Naive thymus-derived CD4-positive, alpha-beta T cell (primary cell): Measurements from ENCODE around the gene OR2G6. TPM values are rescaled to one million over a fixed set of nuclear protein-coding genes. Genes with fewer than 3 reads are reported as not detected.
"Not testable (repeated sequence)": the region's sequence is repeated elsewhere in the genome, so short reads cannot be mapped to it uniquely, and the experiment has no call there.

Source experiments
- ATAC-seq: fragments of 150-1000 bp; cut with Tn5 transposase; 2 replicates; pipeline ENCODE4 v1.10.0; 2021; ENCODE audit warnings: mild to moderate bottlenecking, moderate library complexity
- CTCF ChIA-PET: fragments of 350-600 bp; sonication (Branson Sonifier 250); formaldehyde crosslinking; loops from one replicate; lab custom pipeline; 2021; ENCODE audit warnings: antibody characterized with exemption; lab: Charles Lee
- POLR2A ChIA-PET: fragments of 350-600 bp; sonication (Branson Sonifier 250); formaldehyde crosslinking; loops from one replicate; lab custom pipeline; 2021; ENCODE audit warnings: antibody characterized with exemption, inconsistent platforms; lab: Charles Lee
- DNase-seq, 9 donors: peaks; one replicate each; pipeline versions ENCODE4 v3.0.0 to v3.0.0-alpha.2; 2020 to 2022; ENCODE audit warnings: mixed read lengths in 1 of 9
- H3K27ac ChIP-seq: one replicate; pipeline ENCODE4 v1.7.0; 2013; ENCODE audit warnings: mild to moderate bottlenecking, low read depth, low read length, moderate library complexity
- H3K27me3 ChIP-seq, 2 donors: one replicate each; pipeline ENCODE4 v1.7.0; 2013; ENCODE audit warnings: low read length in 2 of 2, mild to moderate bottlenecking in 2 of 2, moderate library complexity in 2 of 2; ENCODE audit not compliant: control insufficient read depth in 2 of 2, insufficient read depth in 2 of 2
- H3K36me3 ChIP-seq, 3 experiments: 1 replicate in 2 of 3; 2 replicates in 1 of 3; pipeline ENCODE4 v1.7.0; 2013; ENCODE audit warnings: low read length in 3 of 3, mild to moderate bottlenecking in 3 of 3, moderate library complexity in 1 of 3; ENCODE audit not compliant: insufficient read depth in 3 of 3, control insufficient read depth in 2 of 3
- H3K4me1 ChIP-seq, 2 donors: one replicate each; pipeline ENCODE4 v1.7.0; 2013; ENCODE audit warnings: low read length in 2 of 2, mild to moderate bottlenecking in 2 of 2, moderate library complexity in 1 of 2; ENCODE audit not compliant: control insufficient read depth in 2 of 2, insufficient read depth in 2 of 2
- H3K4me3 ChIP-seq: 2 replicates; pipeline ENCODE4 v1.7.0; 2013; ENCODE audit warnings: mild to moderate bottlenecking, low read length
- H3K9me3 ChIP-seq, 3 experiments: 1 replicate in 2 of 3; 2 replicates in 1 of 3; pipeline ENCODE4 v1.7.0; 2013; ENCODE audit warnings: low read length in 3 of 3; ENCODE audit not compliant: control insufficient read depth in 2 of 3
- H3K27ac Mint-ChIP-seq, 9 donors: one replicate each; pipeline ENCODE4 v1.8.0; 2020 to 2022; ENCODE audit warnings: mixed read lengths in 9 of 9, mild to moderate bottlenecking in 8 of 9, moderate library complexity in 5 of 9, inconsistent platforms in 2 of 9
- H3K27me3 Mint-ChIP-seq, 5 donors: one replicate each; pipeline ENCODE4 v1.8.0; 2021 to 2022; ENCODE audit warnings: mixed read lengths in 5 of 5, mild to moderate bottlenecking in 1 of 5
- H3K36me3 Mint-ChIP-seq, 5 donors: one replicate each; pipeline ENCODE4 v1.8.0; 2020 to 2022; ENCODE audit warnings: mixed read lengths in 5 of 5, mild to moderate bottlenecking in 3 of 5, inconsistent platforms in 1 of 5
- H3K4me1 Mint-ChIP-seq, 7 donors: one replicate each; pipeline ENCODE4 v1.8.0; 2020 to 2022; ENCODE audit warnings: mixed read lengths in 7 of 7, mild to moderate bottlenecking in 3 of 7, inconsistent platforms in 1 of 7
- H3K4me3 Mint-ChIP-seq, 10 donors: one replicate each; pipeline ENCODE4 v1.8.0; 2020 to 2022; ENCODE audit warnings: mild to moderate bottlenecking in 10 of 10, mixed read lengths in 10 of 10, moderate library complexity in 6 of 10, inconsistent platforms in 2 of 10
- H3K9me3 Mint-ChIP-seq, 11 donors: one replicate each; pipeline ENCODE4 v1.8.0; 2020 to 2022; ENCODE audit warnings: mixed read lengths in 11 of 11, mild to moderate bottlenecking in 4 of 11, inconsistent platforms in 1 of 11, moderate library complexity in 1 of 11
- intact Hi-C, 2 donors: fragments of 100-400 bp; cut with micrococcal nuclease; formaldehyde crosslinking; loops; one replicate each; pipeline ENCODE4 v1.15.1; 2023
- polyA plus RNA-seq, 2 donors: library from polyadenylated mRNA; unstranded; fragments of 300-500 nt; fragmentation: Illumina TruSeq; gene quantifications; one replicate each; pipeline ENCODE4 v1.2.3, GENCODE V29; 2021
- total RNA-seq, 6 experiments: library from RNA in 5 of 6; stranded (reverse) in 5 of 6; gene quantifications; 1 replicate in 5 of 6; 2 replicates in 1 of 6; pipeline ENCODE4 v1.2.3 and lab custom pipeline; 2021 to 2026

Gene OR2G6
- total and polyA plus RNA-seq, 7 experiments from 2014 or later = not detected

GRCh38 chr1:248570811-248571210, 62.9 kb downstream of the OR2G6 start:
- H3K9me3 Mint-ChIP-seq, DNase-seq, H3K27me3 ChIP-seq, H3K9me3 ChIP-seq, H3K27ac ChIP-seq, H3K4me1 ChIP-seq, H3K27me3 Mint-ChIP-seq, H3K36me3 Mint-ChIP-seq, H3K36me3 ChIP-seq, POLR2A ChIA-PET, intact Hi-C loops, H3K4me3 ChIP-seq, ATAC-seq: not testable (repeated sequence)
- H3K27ac Mint-ChIP-seq = peak overlapping the region in 3 of 9 donors; percentile 14 to 36 (median 15)
- H3K4me1 Mint-ChIP-seq = peaks cover 0 to 24% (median 20%) of the 10 kb centered on the region in 7 donors
- CTCF ChIA-PET = interaction anchor here (0.6 kb wide), 1 partner anchor 42 kb away, joined by 3 read pairs; no protein-coding TSS in a partner anchor
- peak overlapping the region in 6 of 10 donors; percentile 0 to 46 (median 8) for H3K4me3 Mint-ChIP-seq

GRCh38 chr1:248572049-248572448, 64.2 kb downstream of the OR2G6 start:
- peaks cover 2 to 15% (median 12%) of the 10 kb centered on the region in 7 donors for H3K4me1 Mint-ChIP-seq

GRCh38 chr1:248573856-248574255, 66.0 kb downstream of the OR2G6 start:
- intact Hi-C loops, POLR2A ChIA-PET, DNase-seq, H3K9me3 ChIP-seq, H3K27me3 Mint-ChIP-seq, H3K36me3 ChIP-seq, H3K9me3 Mint-ChIP-seq, H3K4me3 Mint-ChIP-seq, H3K36me3 Mint-ChIP-seq, H3K4me3 ChIP-seq, H3K27ac Mint-ChIP-seq, ATAC-seq, CTCF ChIA-PET, H3K27me3 ChIP-seq, H3K27ac ChIP-seq, H3K4me1 ChIP-seq: not testable (repeated sequence)
- peaks cover 2 to 14% (median 12%) of the 10 kb centered on the region in 7 donors for H3K4me1 Mint-ChIP-seq

More at GRCh38 chr1:248572049-248572448, 64.2 kb downstream of the OR2G6 start:
- H3K4me3 Mint-ChIP-seq, H3K36me3 Mint-ChIP-seq, intact Hi-C loops, H3K27me3 ChIP-seq, H3K36me3 ChIP-seq, DNase-seq, H3K4me1 ChIP-seq, H3K9me3 Mint-ChIP-seq, ATAC-seq, H3K9me3 ChIP-seq, POLR2A ChIA-PET, H3K27ac ChIP-seq, H3K4me3 ChIP-seq, CTCF ChIA-PET, H3K27me3 Mint-ChIP-seq, H3K27ac Mint-ChIP-seq: not testable (repeated sequence)

GRCh38 chr1:248574657-248575056, 66.8 kb downstream of the OR2G6 start, which contains the start of gene OR2T34:
OR2T34 (minus strand) TSS chr1:248574757; CDS start chr1:248574757, 0 bp downstream.
- H3K27me3 Mint-ChIP-seq, H3K36me3 Mint-ChIP-seq, H3K9me3 Mint-ChIP-seq, POLR2A ChIA-PET, H3K36me3 ChIP-seq, H3K27ac ChIP-seq, DNase-seq, H3K4me3 ChIP-seq, H3K4me1 ChIP-seq, H3K4me3 Mint-ChIP-seq, H3K27me3 ChIP-seq, CTCF ChIA-PET, H3K9me3 ChIP-seq, ATAC-seq, H3K4me1 Mint-ChIP-seq, intact Hi-C loops: not testable (repeated sequence)
- peak within 1 kb of the TSS in 1 of 9 donors; percentile 55 for H3K27ac Mint-ChIP-seq

- POLR2A ChIA-PET = no interaction called here
- Mint-ChIP-seq H3K36me3 (no peaks in the 10 kb centered on the region), H3K27me3 (peaks cover 0 to 2% (median 0%) of the 10 kb centered on the region in 5 donors), H3K9me3 (peaks cover 0 to 9% (median 3%) of the 10 kb centered on the region in 11 donors), H3K4me1 (peaks cover 0 to 5% (median 0%) of the 10 kb centered on the region in 7 donors), H3K4me3 (no peak overlapping the region), H3K27ac (no peak overlapping the region)
- Histone ChIP-seq H3K36me3 (no peaks in the 10 kb centered on the region), H3K27ac (no peak overlapping the region), H3K4me1 (no peaks in the 10 kb centered on the region), H3K4me3 (no peak overlapping the region), H3K9me3 (no peaks in the 10 kb centered on the region), H3K27me3 (no peaks in the 10 kb centered on the region)
- CTCF ChIA-PET = no interaction called here
- DNase-seq (no peak), ATAC-seq (no peak)
- intact Hi-C loops = no loop called here
Measured at GRCh38 chr1:248576260-248576980, 68.5 kb downstream of the OR2G6 start.

Other genes with a start within 250 kb of the OR2G6 start
- gene OR2T33, start 230.1 kb upstream of the OR2G6 start, total RNA-seq = not detected
- not detected for gene OR2T33, start 230.1 kb upstream of the OR2G6 start, polyA plus RNA-seq
- not detected for gene OR2T12, start 204.6 kb upstream of the OR2G6 start, total RNA-seq
- not detected for gene OR2T12, start 204.6 kb upstream of the OR2G6 start, polyA plus RNA-seq
- not detected for gene OR2M7, start 183.5 kb upstream of the OR2G6 start, total RNA-seq
- gene OR2M7, start 183.5 kb upstream of the OR2G6 start, polyA plus RNA-seq = not detected
- not detected for gene OR14C36, start 159.3 kb upstream of the OR2G6 start, total RNA-seq
- not detected for gene OR14C36, start 159.3 kb upstream of the OR2G6 start, polyA plus RNA-seq
- gene OR2T4, start 146.4 kb upstream of the OR2G6 start, total RNA-seq = not detected
- not detected for gene OR2T4, start 146.4 kb upstream of the OR2G6 start, polyA plus RNA-seq
- not detected for gene OR2T6, start 132.3 kb upstream of the OR2G6 start, total RNA-seq
- not detected for gene OR2T6, start 132.3 kb upstream of the OR2G6 start, polyA plus RNA-seq
- not detected for gene OR2T1, start 105.0 kb upstream of the OR2G6 start, total RNA-seq
- not detected for gene OR2T1, start 105.0 kb upstream of the OR2G6 start, polyA plus RNA-seq
- gene OR2T2, start 62.4 kb upstream of the OR2G6 start, total RNA-seq = not detected
- gene OR2T2, start 62.4 kb upstream of the OR2G6 start, polyA plus RNA-seq = under 1 TPM in 1 of 2 donors, not detected in 1; 0.44 TPM
- not detected for gene OR2T3, start 34.7 kb upstream of the OR2G6 start, total RNA-seq
- gene OR2T3, start 34.7 kb upstream of the OR2G6 start, polyA plus RNA-seq = not detected
- gene OR2T5, start 19.5 kb upstream of the OR2G6 start, total RNA-seq = not detected
- not detected for gene OR2T5, start 19.5 kb upstream of the OR2G6 start, polyA plus RNA-seq
- gene OR2T29, start 54.7 kb downstream of the OR2G6 start, total RNA-seq = not detected
- gene OR2T29, start 54.7 kb downstream of the OR2G6 start, polyA plus RNA-seq = not detected
- gene OR2T34, start 66.7 kb downstream of the OR2G6 start, total RNA-seq = not detected
- gene OR2T34, start 66.7 kb downstream of the OR2G6 start, polyA plus RNA-seq = under 1 TPM in 1 of 2 donors, not detected in 1; 0.47 TPM
- gene OR2T10, start 89.6 kb downstream of the OR2G6 start, total RNA-seq = not detected
- not detected for gene OR2T10, start 89.6 kb downstream of the OR2G6 start, polyA plus RNA-seq
- gene OR2T11, start 127.0 kb downstream of the OR2G6 start, total RNA-seq = not detected
- not detected for gene OR2T11, start 127.0 kb downstream of the OR2G6 start, polyA plus RNA-seq
- gene OR2T35, start 137.2 kb downstream of the OR2G6 start, total RNA-seq = not detected
- not detected for gene OR2T35, start 137.2 kb downstream of the OR2G6 start, polyA plus RNA-seq
- gene OR2T27, start 147.5 kb downstream of the OR2G6 start, total RNA-seq = not detected
- not detected for gene OR2T27, start 147.5 kb downstream of the OR2G6 start, polyA plus RNA-seq
- not detected for gene OR14I1, start 194.7 kb downstream of the OR2G6 start, total RNA-seq
- gene OR14I1, start 194.7 kb downstream of the OR2G6 start, polyA plus RNA-seq = not detected
- not detected for gene LYPD8, start 247.7 kb downstream of the OR2G6 start, total RNA-seq
- gene LYPD8, start 247.7 kb downstream of the OR2G6 start, polyA plus RNA-seq = not detected